Measurements from ENCODE around the gene ST14.

DNA sequence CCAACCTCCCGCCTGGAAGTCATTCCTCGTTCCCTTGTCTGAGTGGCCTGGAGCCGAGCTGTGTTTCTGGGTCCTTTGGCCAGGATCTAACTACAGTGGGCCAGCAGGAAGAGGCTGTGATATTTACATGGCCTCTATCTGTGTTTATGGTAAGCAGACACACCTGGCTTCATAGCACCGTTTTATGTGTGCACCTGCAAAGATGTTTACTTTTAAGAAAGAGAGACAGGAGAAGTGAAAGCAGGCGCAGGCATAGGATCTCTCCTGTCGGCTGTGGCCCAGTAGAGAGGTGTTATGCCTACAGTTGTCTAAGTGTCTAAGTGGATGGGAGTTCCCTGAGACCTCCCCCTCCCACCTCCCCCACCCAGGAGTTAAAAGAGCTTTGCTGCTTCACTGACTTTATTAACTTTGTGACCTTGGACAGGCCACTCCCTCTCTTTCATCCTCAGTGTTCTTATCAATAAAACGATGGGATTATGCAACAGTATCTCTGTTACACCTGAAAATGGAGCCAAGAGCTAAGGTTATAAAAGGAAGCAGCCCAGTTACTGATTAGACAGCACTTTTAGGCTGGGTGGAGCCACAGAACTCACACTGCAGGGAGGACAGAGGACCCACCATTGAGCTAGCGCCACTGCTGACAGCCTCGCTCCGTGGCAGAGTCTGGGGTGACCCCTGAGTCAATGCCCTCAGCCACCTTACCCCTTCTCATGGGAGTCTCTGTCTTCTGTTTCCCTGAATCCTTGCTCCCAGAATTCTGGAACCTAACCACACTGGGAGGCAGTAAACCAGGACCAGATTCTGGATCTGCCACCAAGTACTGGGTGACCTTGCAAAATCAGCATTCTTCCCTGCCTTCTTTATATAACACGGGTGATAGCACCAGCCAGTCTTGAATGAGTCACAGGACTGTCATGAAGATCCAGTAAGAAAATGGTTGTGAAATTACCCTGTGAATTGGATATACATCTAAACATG is 22.0 kb downstream of the ST14 start:
- TF ChIP-seq GATA2 (IDR thresholded peaks at IDR 0.05; ENCODE audit: low read depth, low read length) (no peak), GATA3 (IDR thresholded peaks at IDR 0.05; ENCODE audit: low read depth, low read length) (no peak)

Measured in SH-SY5Y (cell line).